Coronary artery (tissue), 2 donors: ENCODE results near the gene PTGDS.

Experiments used
- DNase-seq: peaks from one replicate; pipeline ENCODE4 v3.0.0-alpha.2; 2017; ENCODE audit warnings: low spot score
- H3K27ac ChIP-seq, 2 donors: fragments of 200-600 bp; sonication (generic); one replicate each; pipeline ENCODE4 v1.5.1; 2016 to 2019
- H3K4me3 ChIP-seq: fragments of 200-600 bp; sonication (generic); 2 replicates; pipeline ENCODE4 v1.5.1; 2016; ENCODE audit warnings: mild to moderate bottlenecking, moderate library complexity
- TF ChIP-seq, protein P1 (sequence below): fragments of 200-600 bp; sonication (generic); IDR thresholded peaks from one replicate; pipeline ENCODE4 v1.5.1; 2019; ENCODE audit warnings: antibody characterized with exemption

PTGDS gene

DNA sequence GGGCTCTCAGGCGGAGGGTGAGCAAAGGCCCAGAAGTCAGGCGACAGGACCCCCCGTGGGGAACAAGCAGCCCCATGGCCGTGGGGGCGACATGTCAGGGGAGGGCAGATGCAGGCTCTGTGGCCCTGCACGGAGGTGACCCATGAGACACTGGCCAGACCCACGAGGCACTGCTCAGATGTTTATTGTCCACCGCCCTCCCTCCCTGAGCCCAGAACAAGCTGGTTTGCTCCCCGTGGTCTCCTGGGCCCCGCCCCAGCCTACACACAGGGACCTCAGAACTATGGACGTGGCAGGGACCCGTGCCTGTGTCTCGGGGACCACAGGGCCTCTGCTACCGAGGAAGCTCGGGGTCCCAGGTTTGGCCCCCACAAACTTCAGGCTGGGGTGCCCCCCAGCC lies 52.7 kb downstream of the PTGDS start:
- Histone ChIP-seq H3K4me3 (no peak overlapping the region), H3K27ac (no peak overlapping the region)
- no peak for DNase-seq
- TF ChIP-seq, protein P1, sequence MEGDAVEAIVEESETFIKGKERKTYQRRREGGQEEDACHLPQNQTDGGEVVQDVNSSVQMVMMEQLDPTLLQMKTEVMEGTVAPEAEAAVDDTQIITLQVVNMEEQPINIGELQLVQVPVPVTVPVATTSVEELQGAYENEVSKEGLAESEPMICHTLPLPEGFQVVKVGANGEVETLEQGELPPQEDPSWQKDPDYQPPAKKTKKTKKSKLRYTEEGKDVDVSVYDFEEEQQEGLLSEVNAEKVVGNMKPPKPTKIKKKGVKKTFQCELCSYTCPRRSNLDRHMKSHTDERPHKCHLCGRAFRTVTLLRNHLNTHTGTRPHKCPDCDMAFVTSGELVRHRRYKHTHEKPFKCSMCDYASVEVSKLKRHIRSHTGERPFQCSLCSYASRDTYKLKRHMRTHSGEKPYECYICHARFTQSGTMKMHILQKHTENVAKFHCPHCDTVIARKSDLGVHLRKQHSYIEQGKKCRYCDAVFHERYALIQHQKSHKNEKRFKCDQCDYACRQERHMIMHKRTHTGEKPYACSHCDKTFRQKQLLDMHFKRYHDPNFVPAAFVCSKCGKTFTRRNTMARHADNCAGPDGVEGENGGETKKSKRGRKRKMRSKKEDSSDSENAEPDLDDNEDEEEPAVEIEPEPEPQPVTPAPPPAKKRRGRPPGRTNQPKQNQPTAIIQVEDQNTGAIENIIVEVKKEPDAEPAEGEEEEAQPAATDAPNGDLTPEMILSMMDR = no peak

DNA sequence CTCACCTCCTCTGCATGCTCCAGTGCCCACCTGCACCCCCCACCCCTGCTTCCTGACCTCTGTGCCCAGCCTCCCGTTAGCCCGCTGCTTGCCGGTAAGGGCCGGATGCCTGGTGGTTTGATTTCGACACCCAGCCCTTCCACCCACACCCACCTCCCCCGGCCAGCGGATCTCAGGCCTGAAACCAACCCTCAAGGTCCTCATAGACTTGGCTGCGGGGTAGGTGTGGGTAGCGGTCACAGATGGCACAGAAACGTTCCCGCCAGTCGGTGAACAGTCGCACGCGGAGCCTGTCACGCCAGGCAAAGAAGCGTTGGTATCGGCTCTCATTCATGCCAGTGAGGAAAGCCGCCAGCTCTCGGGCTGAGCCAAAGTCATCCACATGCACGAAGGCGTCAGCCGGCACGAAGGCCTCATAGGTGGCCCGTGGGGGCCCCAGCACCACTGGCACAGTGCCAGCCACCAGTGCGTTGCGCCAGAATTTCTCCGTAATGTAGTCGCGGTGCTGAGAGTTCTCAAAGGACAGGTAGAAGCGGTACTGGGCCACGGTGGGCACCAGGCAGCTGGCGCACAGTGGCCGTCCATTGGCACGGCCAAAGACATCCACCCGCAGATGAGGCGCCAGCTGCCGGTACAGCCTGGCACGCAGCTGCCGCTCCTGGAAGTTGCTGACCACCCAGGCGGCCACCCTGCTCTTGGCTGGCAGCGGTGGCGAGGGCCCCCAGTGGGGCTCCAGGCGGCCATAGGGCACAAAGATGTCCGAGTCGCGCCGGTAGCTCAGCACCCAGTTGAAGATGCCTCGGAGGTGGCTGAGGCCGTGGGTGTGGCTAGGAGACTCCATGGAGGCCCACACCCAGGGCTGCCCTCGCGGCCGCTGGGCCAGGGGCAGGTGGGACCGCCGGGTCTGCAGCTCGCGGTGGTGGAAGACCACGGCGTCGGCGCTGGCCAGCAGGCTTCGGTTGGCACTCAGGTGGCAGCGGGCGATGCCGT lies 53.5 kb downstream of the PTGDS start:
- TF ChIP-seq, protein P1 = no peak
- no peak overlapping the region for H3K4me3 ChIP-seq
- H3K27ac ChIP-seq = peak overlapping the region in 1 of 2 donors; percentile 74
- DNase-seq = no peak
